ENCODE data around the gene TENM3.
A peak's percentile ranks its signal among the peaks of the same experiment; 100 is the strongest.

Gene TENM3

DNA sequence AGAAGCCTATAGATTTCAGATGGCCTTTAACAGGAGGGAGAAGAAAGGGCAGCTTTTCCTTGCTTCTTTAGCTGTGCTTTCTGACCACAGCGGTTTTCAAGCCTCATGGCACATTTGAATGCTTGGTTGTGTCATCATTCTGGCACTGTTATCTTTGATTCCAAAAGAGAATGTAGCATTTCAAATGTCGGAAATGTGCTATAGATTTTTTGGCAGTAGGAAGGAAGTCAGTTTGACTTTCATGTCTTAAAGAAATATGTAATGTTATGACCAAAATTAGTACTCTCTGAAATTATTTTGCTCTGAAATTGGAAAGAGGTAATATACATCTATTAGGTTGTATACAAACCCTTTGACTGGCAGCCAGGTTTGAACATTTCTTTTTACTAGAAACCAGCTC lies 171.9 kb downstream of the TENM3 start:
- no peak for DNase-seq

- no peak for DNase-seq
These were observed 172.9 kb downstream of the TENM3 start for GRCh38 chr4:182416067-182416466.

DNA sequence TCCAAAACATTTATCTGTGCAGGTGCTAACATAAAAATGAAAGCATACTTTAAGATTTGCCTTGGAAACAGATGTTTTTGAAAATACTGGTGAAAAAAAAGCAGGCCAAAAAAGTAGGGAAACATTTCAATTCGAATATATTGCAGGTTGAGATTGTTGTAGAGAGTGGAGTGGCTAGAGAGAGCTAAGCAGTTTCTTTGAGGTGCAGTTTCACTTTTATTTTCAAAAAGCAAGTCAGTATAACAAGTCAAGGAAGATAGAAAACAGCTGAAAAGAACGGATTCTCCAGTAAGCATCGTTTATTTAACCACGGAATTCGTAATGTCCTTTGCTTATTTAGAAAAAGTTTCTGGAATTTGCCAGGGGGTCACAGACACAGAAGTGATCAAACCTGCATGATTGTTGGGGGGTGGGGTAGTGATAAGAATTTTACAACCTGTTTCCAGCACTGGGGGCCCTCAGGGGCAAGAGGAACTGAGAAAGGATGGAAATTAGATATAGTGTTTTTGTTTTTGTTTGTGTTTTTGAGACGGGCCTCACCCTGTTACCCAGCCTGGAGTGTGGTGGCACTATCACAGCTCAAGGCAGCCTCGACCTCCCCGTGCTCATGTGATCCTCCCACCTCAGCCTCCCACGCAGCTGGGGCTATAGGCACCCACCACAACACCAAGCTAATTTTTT lies 175.0 kb downstream of the TENM3 start:
- no peak for DNase-seq

DNA sequence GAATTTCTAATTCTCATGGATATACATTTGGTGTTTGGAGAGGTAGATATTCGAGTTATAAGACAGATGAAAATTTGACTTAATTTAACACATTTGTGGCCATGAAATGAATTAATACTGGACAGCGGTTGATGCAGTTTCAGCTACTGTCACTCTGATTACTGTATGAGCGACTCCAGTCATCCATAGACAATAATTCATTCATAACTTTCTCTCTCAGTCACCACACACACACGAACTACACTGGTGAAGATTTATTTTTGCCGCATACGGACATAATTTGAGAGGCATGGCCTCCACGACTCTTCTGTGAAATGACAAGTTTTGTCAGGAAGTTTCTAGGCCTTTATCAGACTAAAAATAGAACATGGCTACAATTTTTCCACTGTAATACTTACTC lies 177.0 kb downstream of the TENM3 start:
- DNase-seq, result no peak

DNA sequence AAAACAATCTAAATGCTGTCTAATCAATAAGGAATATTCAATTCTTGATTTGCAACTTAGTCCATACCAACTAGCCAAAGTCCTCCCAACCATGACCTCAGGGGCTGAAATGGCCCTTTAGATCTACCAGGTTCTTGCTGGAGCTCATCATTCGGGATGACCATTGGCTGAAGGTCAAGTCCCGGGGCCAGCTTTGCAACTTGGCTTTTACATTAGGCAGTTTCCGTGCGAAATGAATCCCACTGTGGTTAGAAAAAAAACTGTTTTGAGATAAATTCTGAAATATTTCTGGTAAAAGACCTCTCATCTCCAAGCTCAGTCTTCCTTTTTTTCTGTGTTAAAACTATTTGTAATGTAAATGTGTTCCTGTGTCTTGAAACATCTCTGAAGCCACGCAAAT lies 178.6 kb downstream of the TENM3 start:
- no peak for DNase-seq

- DNase-seq, result no peak
These were observed 182.1 kb downstream of the TENM3 start for GRCh38 chr4:182425302-182425701.

- no peak for DNase-seq
These were observed 183.7 kb downstream of the TENM3 start for GRCh38 chr4:182426901-182427300.

- DNase-seq, result no peak
These were observed 184.4 kb downstream of the TENM3 start for GRCh38 chr4:182427554-182427953.

DNA sequence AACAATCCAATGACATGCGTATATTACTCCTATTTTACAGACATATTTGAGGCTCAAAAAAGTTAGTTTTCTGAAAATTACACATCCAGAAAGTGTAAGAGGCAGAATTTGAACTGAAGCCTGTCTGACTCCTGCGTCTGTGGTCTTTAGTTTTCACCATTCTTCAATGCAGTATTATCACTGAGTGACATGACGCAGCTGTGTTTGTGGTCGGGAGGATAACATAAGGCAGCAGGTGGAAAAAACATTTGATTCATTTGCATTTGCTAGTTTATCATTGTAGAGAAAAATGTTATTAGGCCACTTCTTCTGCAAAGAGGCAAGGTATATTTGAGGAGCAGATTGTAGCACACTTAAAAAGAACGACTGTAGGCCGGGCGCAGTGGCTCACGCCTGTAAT lies 186.7 kb downstream of the TENM3 start:
- DNase-seq, result no peak

- DNase-seq, result no peak
These were observed 189.6 kb downstream of the TENM3 start for GRCh38 chr4:182432819-182433218.

DNA sequence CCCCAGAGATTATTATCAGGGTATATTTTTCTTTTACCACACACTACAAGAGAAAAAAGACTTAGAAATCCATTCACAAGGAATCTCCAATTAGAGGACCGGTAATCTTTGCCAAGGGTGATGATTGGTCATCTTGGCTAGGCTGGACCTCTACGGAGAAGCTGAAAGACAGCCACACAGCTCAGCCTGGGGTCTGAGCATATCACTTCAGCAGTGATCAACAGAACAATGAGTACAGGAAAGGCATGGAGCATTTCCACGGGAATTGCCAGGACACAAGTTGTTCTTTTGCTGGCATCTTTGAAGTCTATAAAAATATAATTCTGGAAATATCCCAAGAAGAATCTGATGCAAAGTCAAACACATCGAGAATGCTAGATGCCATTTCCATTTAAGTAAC lies 191.5 kb downstream of the TENM3 start:
- no peak for DNase-seq

- DNase-seq, result no peak
These were observed 192.2 kb downstream of the TENM3 start for GRCh38 chr4:182435401-182435800.

DNA sequence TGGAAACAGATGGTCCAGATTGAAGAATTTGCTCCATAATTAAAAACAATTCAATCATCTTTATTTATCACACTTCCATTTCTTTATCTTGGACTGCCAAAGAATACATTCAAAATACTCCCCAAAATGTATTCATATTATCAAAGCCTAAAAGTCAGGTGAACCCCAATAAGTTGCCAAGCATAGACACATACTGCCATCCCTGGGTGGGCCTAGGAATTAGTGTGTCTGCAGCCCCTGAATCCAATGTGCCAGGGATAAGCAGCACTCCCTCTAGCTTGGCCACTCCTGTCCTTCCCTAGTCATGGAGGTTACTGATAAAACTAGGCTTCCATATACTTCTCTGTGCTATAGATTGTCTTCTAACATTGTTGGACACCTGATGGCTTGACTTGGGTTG lies 199.9 kb downstream of the TENM3 start:
- no peak for DNase-seq

GRCh38 chr4:182447767-182448280 lies 204.6 kb downstream of the TENM3 start:
- DNase-seq, result no peak

- DNase-seq, result peak; percentile 51 to 60
These were observed 205.3 kb downstream of the TENM3 start for GRCh38 chr4:182448281-182449151.

- DNase-seq, result no peak
These were observed 206.2 kb downstream of the TENM3 start for GRCh38 chr4:182449186-182449929.

DNA sequence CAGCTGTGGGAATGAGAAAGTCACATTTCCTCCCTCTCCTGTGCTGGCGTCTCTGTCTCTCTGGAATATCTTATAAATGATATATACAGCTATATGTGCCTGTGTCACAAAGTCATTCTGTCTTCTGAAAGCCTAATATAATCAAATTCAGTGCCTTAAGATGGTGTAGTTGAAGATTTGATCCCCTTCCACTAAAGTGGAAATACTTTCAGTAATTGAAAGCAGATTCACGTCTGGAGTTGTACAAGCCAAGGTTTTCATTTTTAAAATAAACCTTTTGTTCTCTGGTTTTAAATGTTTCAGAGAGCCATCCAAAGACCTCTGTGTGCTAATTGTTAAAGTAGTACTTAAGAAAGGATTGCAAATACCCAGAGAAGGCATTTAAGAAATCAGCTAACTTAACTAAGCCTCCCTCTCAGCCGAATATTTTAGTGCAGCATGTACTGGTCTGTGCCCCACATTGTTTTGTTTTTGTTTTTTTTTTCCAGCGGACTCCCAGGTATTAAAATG lies 206.8 kb downstream of the TENM3 start:
- no peak for DNase-seq

DNA sequence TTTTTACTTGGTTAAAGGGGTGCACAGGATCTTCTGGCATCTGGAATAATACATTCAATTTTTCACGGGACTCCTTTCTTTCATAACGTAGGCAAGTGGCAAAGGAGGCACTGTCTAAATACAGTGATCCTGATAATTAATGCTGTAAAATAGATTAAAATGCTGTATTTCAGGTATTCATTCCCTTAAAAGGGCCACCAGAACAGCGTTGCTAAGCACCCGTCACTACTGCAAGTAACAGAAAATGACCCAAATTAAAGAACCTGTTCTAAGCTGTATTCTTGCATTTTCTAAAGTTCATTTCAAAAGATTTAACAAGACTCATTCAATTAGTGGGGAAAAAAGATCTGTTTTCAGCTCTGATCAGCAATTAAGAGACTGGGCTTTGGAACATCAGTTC lies 208.2 kb downstream of the TENM3 start:
- DNase-seq, result no peak

DNA sequence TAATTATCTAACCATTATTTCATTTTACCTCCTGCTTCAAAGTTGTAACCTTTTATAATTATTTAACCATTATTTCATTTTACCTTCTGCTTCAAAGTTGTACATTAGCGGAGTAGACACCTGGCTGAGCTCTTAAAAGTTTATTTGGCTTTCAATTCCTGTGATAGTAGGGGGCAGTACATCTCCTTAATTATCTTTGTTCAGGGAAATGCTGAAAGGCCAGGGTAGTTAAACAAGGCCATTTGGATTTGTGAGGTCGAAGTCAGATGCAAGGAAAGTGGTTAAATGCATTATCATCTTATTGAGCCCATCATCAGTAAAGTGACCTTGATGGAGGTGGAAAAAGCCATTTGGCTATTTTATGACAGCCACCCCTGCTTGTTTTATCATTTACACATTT lies 210.6 kb downstream of the TENM3 start:
- DNase-seq, result no peak

DNA sequence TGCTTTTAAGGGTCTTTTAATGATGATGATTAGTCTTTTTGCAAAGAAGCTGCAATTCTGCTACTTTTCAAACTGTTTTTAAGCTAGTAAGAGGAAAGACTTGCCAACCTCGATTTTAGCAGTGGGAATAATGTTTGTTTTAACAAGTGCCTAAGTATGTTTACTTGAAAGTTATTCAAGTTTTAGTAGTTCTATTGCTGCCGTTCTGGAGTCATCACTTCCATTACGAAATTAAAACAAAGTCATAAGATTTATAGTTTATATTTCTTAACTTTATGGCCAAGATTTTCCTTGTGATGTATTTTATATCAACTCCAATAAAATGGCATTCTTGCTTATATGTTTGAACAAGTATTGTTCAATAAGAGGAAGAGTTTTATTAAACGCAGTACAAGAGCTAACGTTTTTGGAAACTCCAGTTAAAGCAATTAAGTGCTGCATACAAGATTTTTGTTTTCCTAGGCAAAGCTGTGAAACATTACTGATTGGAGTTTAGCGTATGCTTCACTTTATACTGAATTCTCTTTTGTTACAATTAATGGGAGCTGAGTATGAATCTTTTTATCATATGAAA lies 211.3 kb downstream of the TENM3 start:
- no peak for DNase-seq

DNA sequence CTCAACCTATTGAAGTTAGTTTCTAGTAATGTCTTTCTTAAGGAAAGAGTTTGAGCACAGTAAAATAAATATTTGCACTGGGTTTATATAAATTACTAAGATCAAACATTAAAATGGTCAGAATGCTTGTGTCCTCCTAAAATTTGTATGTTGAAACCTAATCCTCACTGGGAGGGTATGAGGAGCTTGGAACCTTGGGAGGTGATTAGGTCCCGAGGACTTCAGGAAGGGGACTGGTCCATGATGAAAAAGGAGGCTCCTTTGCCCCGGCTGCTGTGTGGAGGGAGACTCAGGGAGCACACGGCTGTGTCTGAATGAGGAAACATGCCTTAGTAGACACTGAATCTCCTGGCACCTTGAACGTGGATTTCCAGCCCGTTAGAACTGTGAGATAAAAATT lies 221.9 kb downstream of the TENM3 start:
- no peak for DNase-seq

- no peak for DNase-seq
These were observed 222.8 kb downstream of the TENM3 start for GRCh38 chr4:182465979-182466378.

DNA sequence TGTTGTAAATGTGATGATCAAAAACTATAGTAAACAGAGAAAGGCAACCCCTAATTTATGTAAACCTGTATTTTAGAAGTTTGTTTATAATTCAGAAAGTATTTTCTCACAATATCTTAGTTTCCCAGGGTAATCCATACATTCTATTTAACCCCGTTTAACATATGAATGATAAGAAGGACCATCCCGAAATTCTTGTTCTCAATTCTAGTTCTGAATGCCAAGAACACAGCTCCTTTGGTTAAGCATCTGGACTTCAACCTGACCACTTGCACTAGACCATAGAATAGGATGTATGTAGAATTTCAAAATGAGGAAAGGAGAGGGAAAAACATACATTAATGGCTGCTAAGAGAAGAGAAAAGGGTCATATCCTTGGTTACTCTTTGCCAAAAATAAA lies 227.0 kb downstream of the TENM3 start:
- DNase-seq, result no peak
